Endothelial cell of umbilical vein (primary cell): ENCODE data around the gene PPP1R11. TPM values are rescaled to one million over a fixed set of nuclear protein-coding genes. Genes with fewer than 3 reads are reported as not detected.

Experiments used
- BruUV-seq: library from RNA; stranded (reverse); fragments of 400-500 nt; replicated peaks from 2 replicates; lab custom pipeline; 2021; lab: Mats Ljungman, UMichigan
- CTCF ChIA-PET: fragments of 300-600, 350-600 bp; sonication (Branson Sonifier 250); formaldehyde crosslinking; loops from one replicate; lab custom pipeline; 2021; ENCODE audit warnings: antibody characterized with exemption, inconsistent platforms; lab: Charles Lee
- POLR2A ChIA-PET: fragments of 300-600, 350-600 bp; sonication (Branson Sonifier 250); formaldehyde crosslinking; loops from one replicate; lab custom pipeline; 2021; ENCODE audit warnings: antibody characterized with exemption, inconsistent platforms; lab: Charles Lee
- DNase-seq: peaks from one replicate; pipeline ENCODE4 v3.0.0-alpha.2; 2011; ENCODE audit warnings: low read depth, low spot score
- FAIRE-seq: peaks from 2 replicates; lab custom pipeline; 2011; peaks lifted over from hg19 to GRCh38; lab: Jason Lieb, UNC
- H2AFZ ChIP-seq: 2 replicates; pipeline ENCODE4 v1.6.0; 2012; ENCODE audit warnings: low read depth, low read length, control low read depth, inconsistent platforms
- H3K27ac ChIP-seq: 2 replicates; pipeline ENCODE4 v1.5.1; 2011; ENCODE audit warnings: low read depth, mild to moderate bottlenecking, control low read depth, low read length, moderate library complexity; ENCODE audit not compliant: insufficient read depth
- H3K27me3 ChIP-seq, 2 experiments: 2 replicates each; pipeline versions ENCODE4 v1.6.0 to v1.6.1; 2011; ENCODE audit warnings: low read length in 2 of 2, mixed read lengths in 1 of 2; ENCODE audit not compliant: control insufficient read depth in 2 of 2, insufficient read depth in 2 of 2
- H3K36me3 ChIP-seq, 2 experiments: 2 replicates in 1 of 2; 3 replicates in 1 of 2; pipeline ENCODE4 v1.5.1; 2011; ENCODE audit warnings: low read length in 2 of 2, mild to moderate bottlenecking in 1 of 2, moderate library complexity in 1 of 2; ENCODE audit not compliant: control insufficient read depth in 2 of 2, insufficient read depth in 2 of 2; ENCODE audit errors: extremely low read depth in 1 of 2
- H3K4me1 ChIP-seq: 3 replicates; pipeline ENCODE4 v1.5.1; 2011; ENCODE audit warnings: mild to moderate bottlenecking, low read length; ENCODE audit not compliant: control insufficient read depth, insufficient read depth; ENCODE audit errors: extremely low read depth
- H3K4me2 ChIP-seq: 2 replicates; pipeline ENCODE4 v1.6.1; 2011; ENCODE audit warnings: low read length, control low read depth, mixed read lengths; ENCODE audit not compliant: insufficient read depth
- H3K4me3 ChIP-seq, 3 experiments: fragments of 200-600 bp in 1 of 3; sonication (generic), shearing (Covaris generic) in 1 of 3; replicated peaks in 1 of 3; 2 replicates each; pipeline ENCODE4 v1.5.1; 2011 to 2016; ENCODE audit warnings: control low read depth in 3 of 3, low read length in 3 of 3, mild to moderate bottlenecking in 2 of 3, inconsistent platforms in 1 of 3, low read depth in 1 of 3, moderate library complexity in 1 of 3; ENCODE audit not compliant: insufficient read depth in 1 of 3
- H3K79me2 ChIP-seq: 2 replicates; pipeline ENCODE4 v1.6.0; 2012; ENCODE audit warnings: low read length, inconsistent platforms; ENCODE audit not compliant: control insufficient read depth, insufficient read depth
- H3K9ac ChIP-seq: replicated peaks from 2 replicates; pipeline ENCODE3; 2011; ENCODE audit warnings: low read length, control low read depth; ENCODE audit not compliant: insufficient read depth; ENCODE audit errors: extremely low read depth
- H3K9me1 ChIP-seq: replicated peaks from 3 replicates; pipeline ENCODE4 v1.6.0; 2011; ENCODE audit warnings: mild to moderate bottlenecking, low read length; ENCODE audit not compliant: control insufficient read depth, insufficient read depth; ENCODE audit errors: extremely low read depth
- H3K9me3 ChIP-seq: replicated peaks from 2 replicates; pipeline ENCODE4 v1.5.1; 2012; ENCODE audit warnings: low read length, inconsistent platforms; ENCODE audit not compliant: control insufficient read depth, insufficient read depth
- H4K20me1 ChIP-seq: replicated peaks from 2 replicates; pipeline ENCODE3; 2011; ENCODE audit warnings: mild to moderate bottlenecking, low read length; ENCODE audit not compliant: control insufficient read depth, insufficient read depth; ENCODE audit errors: extremely low read depth
- CTCF ChIP-seq, 2 donors: IDR thresholded peaks; 1 replicate in 1 of 2; 2 replicates in 1 of 2; pipeline ENCODE4 v1.5.1; 2011; ENCODE audit warnings: low read length in 2 of 2, mild to moderate bottlenecking in 2 of 2, moderate library complexity in 2 of 2, control low read depth in 1 of 2, inconsistent platforms in 1 of 2, low read depth in 1 of 2; ENCODE audit not compliant: insufficient read depth in 1 of 2; ENCODE audit errors: extremely low read depth in 1 of 2
- EZH2 ChIP-seq: IDR thresholded peaks from 2 replicates; pipeline ENCODE4 v1.6.1; 2012; ENCODE audit warnings: borderline replicate concordance, low read depth, mild to moderate bottlenecking, moderate library complexity, low read length, inconsistent platforms; ENCODE audit not compliant: severe bottlenecking
- FOS ChIP-seq: IDR thresholded peaks from 2 replicates; pipeline ENCODE4 v1.6.1; 2011; ENCODE audit warnings: mild to moderate bottlenecking, low read length, moderate library complexity, borderline replicate concordance; ENCODE audit not compliant: insufficient read depth
- GATA2 ChIP-seq: IDR thresholded peaks from 2 replicates; pipeline ENCODE4 v1.7.0; 2011; ENCODE audit warnings: low read depth, mild to moderate bottlenecking, moderate library complexity, mixed read lengths, low read length; ENCODE audit not compliant: insufficient read length, insufficient read depth
- JUN ChIP-seq: IDR thresholded peaks from 2 replicates; pipeline ENCODE4 v1.6.1; 2011; ENCODE audit warnings: borderline replicate concordance, low read depth; ENCODE audit not compliant: insufficient read length, insufficient read depth
- MYC ChIP-seq: IDR thresholded peaks from one replicate; pipeline ENCODE4 v1.6.1; 2011; ENCODE audit warnings: mild to moderate bottlenecking, low read depth, low read length
- POLR2A ChIP-seq: IDR thresholded peaks from 2 replicates; pipeline ENCODE4 v1.6.1; 2012; ENCODE audit warnings: low read depth, mild to moderate bottlenecking, control low read depth, low read length
- POLR2AphosphoS5 ChIP-seq: IDR thresholded peaks from 2 replicates; pipeline ENCODE4 v1.6.1; 2012; ENCODE audit warnings: low read depth, mild to moderate bottlenecking, control low read depth, low read length, moderate library complexity; ENCODE audit not compliant: insufficient read depth
- dilution Hi-C: fragments of 300-500 bp; cut with MboI; formaldehyde crosslinking; loops from one replicate; pipeline ENCODE4 v1.15.0; 2019; ENCODE audit warnings: low sequenced_read_pairs; ENCODE audit not compliant: extremely low pct_ligation_motif_present
- intact Hi-C: fragments of 100-400 bp; cut with micrococcal nuclease; formaldehyde crosslinking; loops from one replicate; pipeline ENCODE4 v1.10.0; 2022
- polyA plus RNA-seq, 4 experiments: library from polyadenylated mRNA; depleted of rRNA in 3 of 4; stranded (reverse) in 3 of 4; unstranded in 1 of 4; fragments of >200 nt; gene quantifications; 2 replicates each; pipeline versions ENCODE4 v1.2.1 to v1.2.3, GENCODE V29; 2011 to 2012; ENCODE audit warnings: missing spikeins in 1 of 4
- total RNA-seq: library from RNA; stranded (reverse); gene quantifications from 2 replicates; pipeline ENCODE4 v1.2.3, GENCODE V29; 2021
- TF ChIP-seq, protein P1 (sequence below): IDR thresholded peaks from 2 replicates; pipeline ENCODE4 v1.6.1; 2011; ENCODE audit not compliant: insufficient read depth, insufficient read length

PPP1R11 gene
- total and polyA plus RNA-seq, 2 donors (not counting 3 experiments of a cell fraction or from before 2014, with no cell fraction given), result 32.4 to 44.1 TPM

DNA sequence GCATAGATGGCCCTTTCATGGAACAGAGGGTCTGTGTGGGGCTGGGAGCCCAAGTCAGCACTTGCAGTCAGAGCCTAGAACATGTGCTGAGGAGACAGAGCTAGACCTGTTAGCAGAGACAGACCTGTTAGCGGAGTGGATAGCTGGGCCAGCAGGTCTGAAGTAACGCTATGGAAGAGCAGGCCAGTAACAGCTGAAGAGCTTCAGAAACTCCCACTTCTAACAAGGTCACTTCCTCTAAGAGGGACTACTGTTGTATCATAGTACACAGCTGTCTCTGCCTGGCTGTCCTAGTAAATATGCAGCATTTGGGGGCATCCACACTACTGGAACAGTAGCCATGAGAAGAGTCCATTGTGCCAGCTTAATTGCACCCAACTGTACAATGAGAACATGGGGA lies 47.2 kb upstream of the PPP1R11 start:
- POLR2A ChIA-PET, result no interaction called here
- H3K27me3 ChIP-seq, result no peaks in the 10 kb centered on the region
- intact Hi-C loops, result loop anchor here (10.0 kb wide), 2 partner anchors 155 to 285 kb away; no protein-coding TSS in a partner anchor
- H3K9ac ChIP-seq, result no peak overlapping the region
- no peak overlapping the region for H2AFZ ChIP-seq
- H3K36me3 ChIP-seq, result no peaks in the 10 kb centered on the region
- H3K4me2 ChIP-seq, result no peak overlapping the region
- H3K9me3 ChIP-seq, result no peaks in the 10 kb centered on the region
- H3K4me3 ChIP-seq, result no peak overlapping the region
- dilution Hi-C loops, result no loop called here
- DNase-seq, result no peak
- no peaks in the 10 kb centered on the region for H3K9me1 ChIP-seq
- H4K20me1 ChIP-seq, result no peaks in the 10 kb centered on the region
- no peaks in the 10 kb centered on the region for H3K79me2 ChIP-seq
- CTCF ChIA-PET, result no interaction called here
- H3K4me1 ChIP-seq, result no peaks in the 10 kb centered on the region
- FAIRE-seq, result no peak
- BruUV-seq, result no TSS peak
- TF ChIP-seq CTCF (IDR thresholded peaks at IDR 0.05; ENCODE audit: extremely low read depth in 1 of 2, insufficient read depth in 1 of 2, low read depth in 1 of 2, low read length in 2 of 2) (no peak), JUN (no peak)
- no peak overlapping the region for H3K27ac ChIP-seq

DNA sequence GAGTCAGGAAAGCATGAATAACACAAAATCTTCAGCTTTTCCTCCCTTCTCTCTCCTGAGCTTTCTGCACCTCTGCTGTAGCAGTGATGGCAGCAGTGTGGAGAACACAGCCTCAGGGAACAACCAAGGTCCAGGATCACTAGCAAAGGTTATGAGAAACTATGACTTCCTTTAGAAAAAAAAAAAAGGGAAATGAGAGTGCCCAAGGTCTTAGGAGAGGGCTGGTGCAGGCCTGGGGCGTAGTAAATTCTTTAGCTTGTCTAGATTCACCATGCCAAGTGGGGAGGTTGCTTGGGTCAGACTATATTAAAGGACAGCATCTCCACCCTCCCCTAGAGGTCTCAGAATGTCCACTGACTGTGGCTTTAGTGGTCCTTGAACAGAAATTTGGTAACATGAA lies 46.4 kb upstream of the PPP1R11 start:
- FAIRE-seq (no peak), DNase-seq (no peak)
- H3K79me2 ChIP-seq, result no peaks in the 10 kb centered on the region
- no peaks in the 10 kb centered on the region for H3K9me3 ChIP-seq
- BruUV-seq, result no TSS peak
- no peaks in the 10 kb centered on the region for H4K20me1 ChIP-seq
- H3K27ac ChIP-seq, result no peak overlapping the region
- no peak overlapping the region for H3K4me3 ChIP-seq
- no peak overlapping the region for H3K9ac ChIP-seq
- H3K4me1 ChIP-seq, result no peaks in the 10 kb centered on the region
- intact Hi-C loops (loop anchor here (10.0 kb wide), 1 partner anchor 154 kb away; no protein-coding TSS in a partner anchor), dilution Hi-C loops (no loop called here)
- H3K4me2 ChIP-seq, result no peak overlapping the region
- no peaks in the 10 kb centered on the region for H3K9me1 ChIP-seq
- ChIA-PET POLR2A (no interaction called here), CTCF (interaction anchor here (1.6 kb wide), 1 partner anchor 111 kb away, joined by 3 read pairs; no protein-coding TSS in a partner anchor)
- no peaks in the 10 kb centered on the region for H3K27me3 ChIP-seq
- H3K36me3 ChIP-seq, result no peaks in the 10 kb centered on the region
- TF ChIP-seq JUN, result no peak
- TF ChIP-seq FOS, result no peak
- no peak for TF ChIP-seq GATA2
- TF ChIP-seq MYC, result no peak
- TF ChIP-seq CTCF (IDR thresholded peaks at IDR 0.05; ENCODE audit: extremely low read depth in 1 of 2, insufficient read depth in 1 of 2, low read depth in 1 of 2, low read length in 2 of 2), result no peak
- no peak for TF ChIP-seq POLR2AphosphoS5
- TF ChIP-seq POLR2A, result no peak
- no peak for TF ChIP-seq EZH2
- TF ChIP-seq, protein P1, sequence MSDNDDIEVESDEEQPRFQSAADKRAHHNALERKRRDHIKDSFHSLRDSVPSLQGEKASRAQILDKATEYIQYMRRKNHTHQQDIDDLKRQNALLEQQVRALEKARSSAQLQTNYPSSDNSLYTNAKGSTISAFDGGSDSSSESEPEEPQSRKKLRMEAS, result no peak
- no peak overlapping the region for H2AFZ ChIP-seq
